Spleen (tissue), 13 donors: ENCODE results near the gene PDIA3. TPM values are rescaled to one million over a fixed set of nuclear protein-coding genes. Genes with fewer than 3 reads are reported as not detected.
"Not testable (repeated sequence)": the region's sequence is repeated elsewhere in the genome, so short reads cannot be mapped to it uniquely, and the experiment has no call there.

Experiments used
- DNase-seq: peaks from one replicate; pipeline ENCODE4 v3.0.0-alpha.2; 2020
- H3K27ac ChIP-seq, 8 donors: fragments of 200-600 bp; sonication (generic) in 7 of 8; 1 replicate in 4 of 8; 2 replicates in 4 of 8; pipeline versions ENCODE4 v1.5.0 to v1.8.0; 2016 to 2021; ENCODE audit warnings: inconsistent platforms in 4 of 8, mild to moderate bottlenecking in 4 of 8, moderate library complexity in 1 of 8
- H3K27me3 ChIP-seq, 7 donors: fragments of 200-600 bp; sonication (generic) in 6 of 7; replicated peaks in 1 of 7; 1 replicate in 4 of 7; 2 replicates in 3 of 7; pipeline versions ENCODE4 v1.5.0 to v1.8.0; 2016 to 2021; ENCODE audit warnings: inconsistent platforms in 3 of 7, mild to moderate bottlenecking in 1 of 7
- H3K36me3 ChIP-seq, 6 donors: fragments of 200-600 bp; sonication (generic) in 5 of 6; 1 replicate in 4 of 6; 2 replicates in 2 of 6; pipeline versions ENCODE4 v1.5.0 to v1.8.0; 2016 to 2021; ENCODE audit warnings: inconsistent platforms in 2 of 6
- H3K4me1 ChIP-seq, 6 donors: fragments of 200-600 bp; sonication (generic) in 5 of 6; 1 replicate in 3 of 6; 2 replicates in 3 of 6; pipeline versions ENCODE4 v1.5.0 to v1.8.0; 2016 to 2021; ENCODE audit warnings: inconsistent platforms in 3 of 6
- H3K4me3 ChIP-seq, 8 donors: fragments of 200-600 bp; sonication (generic) in 7 of 8; 1 replicate in 4 of 8; 2 replicates in 4 of 8; pipeline versions ENCODE4 v1.5.0 to v1.8.0; 2016 to 2021; ENCODE audit warnings: inconsistent platforms in 4 of 8, mild to moderate bottlenecking in 4 of 8, moderate library complexity in 2 of 8
- H3K9me3 ChIP-seq, 8 donors: fragments of 200-600 bp; sonication (generic) in 7 of 8; 1 replicate in 4 of 8; 2 replicates in 4 of 8; pipeline versions ENCODE4 v1.5.0 to v1.8.0; 2016 to 2021; ENCODE audit warnings: inconsistent platforms in 4 of 8
- POLR2A ChIP-seq, 3 donors: fragments of 450-650 bp; IDR thresholded peaks; one replicate each; pipeline ENCODE4 v1.5.1; 2017; ENCODE audit warnings: antibody characterized with exemption in 3 of 3, mild to moderate bottlenecking in 1 of 3
- POLR2AphosphoS5 ChIP-seq, 3 donors: sonication (generic); formaldehyde crosslinking; IDR thresholded peaks; one replicate each; pipeline ENCODE4 v1.5.1; 2017; ENCODE audit warnings: antibody characterized with exemption in 3 of 3
- WGBS, 5 donors: extraction: QIAGEN DNeasy Blood & Tissue Kit in 3 of 5; methylation state at CpG; one replicate each; pipeline versions ENCODE4 v1.1.5 to v1.1.7; 2013 to 2018; 5-methylcytosine and 5-hydroxymethylcytosine counted together
- intact Hi-C: fragments of 100-400 bp; cut with DNase I; formaldehyde crosslinking; loops from one replicate; pipeline ENCODE4 v1.15.0; 2023; ENCODE audit warnings: low total_unique reads
- long read RNA-seq, 2 donors: transcript quantifications; one replicate each; lab custom pipeline, GENCODE V29; 2026
- polyA plus RNA-seq, 3 donors: library from polyadenylated mRNA; stranded (reverse); fragments of 200-250 nt; gene quantifications; one replicate each; pipeline ENCODE4 v1.2.1, GENCODE V29; 2013
- total RNA-seq, 7 donors: library from RNA; depleted of rRNA in 3 of 7; stranded (reverse); fragments of >200 nt in 3 of 7; fragmentation: NEBNext Ultra II Directional in 4 of 7; extraction: Animal tissue kit (Norgen Biotek cat#: 25700) in 4 of 7; gene quantifications; one replicate each; pipeline versions ENCODE4 v1.1.0 to v1.2.1, GENCODE V29; 2016 to 2021
- TF ChIP-seq, protein P1 (sequence below), 11 experiments: fragments of 200-600 bp in 7 of 11; fragments of 450-650 bp in 4 of 11; sonication (generic) in 4 of 11; IDR thresholded peaks in 8 of 11; conservative IDR thresholded peaks in 3 of 11; 1 replicate in 7 of 11; 2 replicates in 4 of 11; pipeline versions ENCODE4 v1.4.0 to v1.8.0; 2016 to 2021; ENCODE audit warnings: antibody characterized with exemption in 11 of 11, inconsistent platforms in 4 of 11, mild to moderate bottlenecking in 1 of 11
- donor health status: healthy with polysubstance abuse.
- donor health status: DM: no; HTN: no; CAD: no; lungs with moderate emphysema.
- donor health status: DM: no; HTN: no; CAD: no.
- donor health status: Bipolar disorder and iron deficiency.
- donor health status: healthy.
- donor health status: DM: no; HTN: no; CAD: no.
- donor health status: DM: yes; HTN: yes; CAD: no.

PDIA3 gene
- 100 to 1,000 TPM; 116 to 311 (median 263) TPM for total RNA-seq
- polyA plus RNA-seq = 100 to 1,000 TPM; 104 to 152 (median 125) TPM
- long read RNA-seq, donor 1, transcript PDIA3-201 (13 exons, 3,727 nt) = major isoform, 76 of 249 reads
- long read RNA-seq, donor 1, partial matches to known transcripts = 161 of 249 reads
- long read RNA-seq, donor 1, other reads (novel, unspliced or antisense) = 10 of 249 reads
- long read RNA-seq, donor 2, transcript PDIA3-201 (13 exons, 3,727 nt) = major isoform, 85 of 179 reads
- long read RNA-seq, donor 2, partial matches to known transcripts = 87 of 179 reads
- long read RNA-seq, donor 2, other reads (novel, unspliced or antisense) = 6 of 179 reads

- H3K4me3 ChIP-seq = peak within 1 kb of the TSS; percentile 68 to 86 (median 76)
- TF ChIP-seq POLR2A (IDR thresholded peaks at IDR 0.05) (peak; percentile 80 to 96 (median 88)), POLR2AphosphoS5 (IDR thresholded peaks at IDR 0.05) (peak; percentile 97 to 99 (median 98))
- TF ChIP-seq, protein P1, sequence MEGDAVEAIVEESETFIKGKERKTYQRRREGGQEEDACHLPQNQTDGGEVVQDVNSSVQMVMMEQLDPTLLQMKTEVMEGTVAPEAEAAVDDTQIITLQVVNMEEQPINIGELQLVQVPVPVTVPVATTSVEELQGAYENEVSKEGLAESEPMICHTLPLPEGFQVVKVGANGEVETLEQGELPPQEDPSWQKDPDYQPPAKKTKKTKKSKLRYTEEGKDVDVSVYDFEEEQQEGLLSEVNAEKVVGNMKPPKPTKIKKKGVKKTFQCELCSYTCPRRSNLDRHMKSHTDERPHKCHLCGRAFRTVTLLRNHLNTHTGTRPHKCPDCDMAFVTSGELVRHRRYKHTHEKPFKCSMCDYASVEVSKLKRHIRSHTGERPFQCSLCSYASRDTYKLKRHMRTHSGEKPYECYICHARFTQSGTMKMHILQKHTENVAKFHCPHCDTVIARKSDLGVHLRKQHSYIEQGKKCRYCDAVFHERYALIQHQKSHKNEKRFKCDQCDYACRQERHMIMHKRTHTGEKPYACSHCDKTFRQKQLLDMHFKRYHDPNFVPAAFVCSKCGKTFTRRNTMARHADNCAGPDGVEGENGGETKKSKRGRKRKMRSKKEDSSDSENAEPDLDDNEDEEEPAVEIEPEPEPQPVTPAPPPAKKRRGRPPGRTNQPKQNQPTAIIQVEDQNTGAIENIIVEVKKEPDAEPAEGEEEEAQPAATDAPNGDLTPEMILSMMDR (IDR thresholded peaks at IDR 0.05 in 8 of 11, conservative IDR thresholded peaks at IDR 0.05 in 3 of 11) = peak in 6 of 11 experiments; percentile 10 to 32 (median 16)
- peaks cover 37 to 71% (median 47%) of the 10 kb centered on the region in 6 donors for H3K4me1 ChIP-seq
- 0 to 1% (median 1%) methylated on average over 24 to 84 of the region's 84 CpGs for WGBS, 5 donors
- H3K36me3 ChIP-seq = peaks cover 0 to 11% (median 0%) of the 10 kb centered on the region in 6 donors
- H3K27me3 ChIP-seq, H3K9me3 ChIP-seq, intact Hi-C loops: not testable (repeated sequence)
- DNase-seq = peak; percentile 99
- H3K27ac ChIP-seq = peak within 1 kb of the TSS; percentile 84 to 99 (median 96)
These were observed at the start of gene PDIA3 for GRCh38 chr15:43746245-43746902. PDIA3 (plus strand) TSS chr15:43746438; CDS start chr15:43746540, 102 bp downstream.

- DNase-seq = no peak
- no peaks in the 10 kb centered on the region for H3K9me3 ChIP-seq
- intact Hi-C loops = no loop called here
- H3K27ac ChIP-seq = no peak overlapping the region
- H3K27me3 ChIP-seq = peaks cover 0 to 3% (median 0%) of the 10 kb centered on the region in 7 donors
- H3K36me3 ChIP-seq = no peaks in the 10 kb centered on the region
- WGBS, 5 donors = 87 to 96% (median 89%) methylated on average over 7 of the region's 7 CpGs
- H3K4me3 ChIP-seq = no peak overlapping the region
- no peaks in the 10 kb centered on the region for H3K4me1 ChIP-seq
- TF ChIP-seq POLR2A (IDR thresholded peaks at IDR 0.05) (no peak), POLR2AphosphoS5 (IDR thresholded peaks at IDR 0.05) (no peak)
- TF ChIP-seq, protein P1 (IDR thresholded peaks at IDR 0.05 in 8 of 11, conservative IDR thresholded peaks at IDR 0.05 in 3 of 11) = no peak
These were observed 44.1 kb upstream of the PDIA3 start for GRCh38 chr15:43702174-43702573.

- intact Hi-C loops = no loop called here
- Histone ChIP-seq H3K9me3 (no peaks in the 10 kb centered on the region), H3K36me3 (no peaks in the 10 kb centered on the region), H3K27me3 (no peaks in the 10 kb centered on the region), H3K27ac (no peak overlapping the region), H3K4me1 (no peaks in the 10 kb centered on the region), H3K4me3 (no peak overlapping the region)
- DNase-seq = no peak
- 65 to 77% (median 69%) methylated on average over 8 of the region's 8 CpGs for WGBS, 5 donors
- TF ChIP-seq, protein P1 (IDR thresholded peaks at IDR 0.05 in 8 of 11, conservative IDR thresholded peaks at IDR 0.05 in 3 of 11) = no peak
- TF ChIP-seq POLR2AphosphoS5 (IDR thresholded peaks at IDR 0.05) (no peak), POLR2A (IDR thresholded peaks at IDR 0.05) (no peak)
These were observed 43.4 kb upstream of the PDIA3 start for GRCh38 chr15:43702701-43703424.

DNA sequence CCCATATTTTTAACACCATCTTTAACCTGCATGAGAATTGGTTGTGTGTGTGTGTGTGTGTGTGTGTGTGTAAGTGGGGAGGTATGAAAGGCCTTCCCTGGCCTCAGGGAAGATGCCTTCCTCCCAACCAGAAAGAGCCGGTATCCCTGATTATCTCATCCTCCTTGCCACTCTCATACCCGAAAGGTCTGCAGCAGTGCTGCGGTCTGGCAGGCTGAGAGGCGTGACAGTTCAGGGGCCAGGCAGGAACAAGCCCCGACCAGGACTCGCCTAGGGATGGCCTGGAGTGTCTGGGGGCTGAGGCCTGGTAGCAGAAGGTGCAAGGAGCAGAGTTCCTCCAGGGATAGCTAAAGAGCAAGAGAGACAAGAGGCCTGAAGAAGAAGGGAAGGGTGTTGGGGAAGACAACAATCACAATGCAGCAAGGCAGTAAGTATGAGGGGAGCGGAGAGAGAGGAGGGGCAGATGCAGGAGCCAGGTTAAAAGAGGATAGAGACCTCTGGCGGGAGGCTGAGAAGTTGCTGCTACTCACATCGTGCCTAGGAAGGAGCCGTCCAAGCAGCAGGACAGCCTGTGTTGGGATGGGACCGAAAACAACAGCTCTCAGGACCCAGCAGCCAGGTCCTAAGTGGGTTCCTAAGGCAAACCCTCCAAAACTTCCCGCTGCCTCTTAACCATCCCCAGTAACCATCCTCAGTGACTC is 35.7 kb upstream of the PDIA3 start:
- H3K27ac ChIP-seq, H3K4me3 ChIP-seq, H3K36me3 ChIP-seq, H3K9me3 ChIP-seq, H3K27me3 ChIP-seq, DNase-seq, intact Hi-C loops, H3K4me1 ChIP-seq: not testable (repeated sequence)
- WGBS, 5 donors = 85 to 100% (median 88%) methylated on average over 1 of the region's 12 CpGs; no CpG with 5 or more reads in 2 of the 5 donors
